IMR-90 (cell line): ENCODE measurements around the gene DYNC2H1. TPM values are rescaled to one million over a fixed set of nuclear protein-coding genes. Genes with fewer than 3 reads are reported as not detected.

Source experiments
- ATAC-seq: fragments of 200-7000 bp; cut with Tn5 transposase; 2 replicates; pipeline ENCODE4 v1.9.1; 2020; ENCODE audit warnings: low read depth, mild to moderate bottlenecking, moderate library complexity
- BruUV-seq: library from RNA; stranded (reverse); fragments of 400-500 nt; replicated peaks from 2 replicates; lab custom pipeline; 2021; lab: Mats Ljungman, UMichigan
- CTCF ChIA-PET: fragments of 300-600 bp; formaldehyde crosslinking; extraction: SDS; loops from one replicate; lab custom pipeline; 2021; ENCODE audit warnings: antibody characterized with exemption; lab: Yijun Ruan, JAX
- POLR2A ChIA-PET: fragments of 300-600 bp; sonication (Branson Sonifier 250); formaldehyde crosslinking; loops from one replicate; lab custom pipeline; 2022; ENCODE audit warnings: antibody characterized with exemption; ENCODE audit not compliant: unreplicated experiment; lab: Charles Lee
- DNase-seq: peaks from one replicate; pipeline ENCODE4 v3.0.0; 2013
- H2AFZ ChIP-seq: replicated peaks from 2 replicates; pipeline ENCODE3; 2013; ENCODE audit warnings: low read length, mild to moderate bottlenecking; ENCODE audit not compliant: poor library complexity
- H2AK5ac ChIP-seq: 2 replicates; pipeline ENCODE4 v1.6.1; 2013; ENCODE audit warnings: low read depth, low read length, inconsistent platforms
- H2AK9ac ChIP-seq: replicated peaks from 2 replicates; pipeline ENCODE3; 2013; ENCODE audit warnings: mild to moderate bottlenecking, low read depth, low read length, moderate library complexity; ENCODE audit not compliant: poor library complexity
- H2BK120ac ChIP-seq: 2 replicates; pipeline ENCODE4 v1.6.1; 2013; ENCODE audit warnings: low read depth, low read length, inconsistent platforms
- H2BK15ac ChIP-seq: 3 replicates; pipeline ENCODE4 v1.6.1; 2013; ENCODE audit warnings: low read depth, low read length, inconsistent platforms
- H2BK20ac ChIP-seq: 2 replicates; pipeline ENCODE4 v1.6.1; 2013; ENCODE audit warnings: low read depth, mild to moderate bottlenecking, inconsistent platforms, low read length, moderate library complexity
- H2BK5ac ChIP-seq: 2 replicates; pipeline ENCODE4 v1.6.1; 2013; ENCODE audit warnings: mild to moderate bottlenecking, low read depth, low read length, inconsistent platforms; ENCODE audit not compliant: poor library complexity, severe bottlenecking
- H3K14ac ChIP-seq: replicated peaks from 2 replicates; pipeline ENCODE4 v1.6.1; 2013; ENCODE audit warnings: low read depth, low read length, inconsistent platforms
- H3K18ac ChIP-seq: 2 replicates; pipeline ENCODE4 v1.6.1; 2013; ENCODE audit warnings: low read depth, low read length, control low read depth
- H3K23ac ChIP-seq: 2 replicates; pipeline ENCODE4 v1.6.1; 2013; ENCODE audit warnings: low read depth, low read length, inconsistent platforms
- H3K27ac ChIP-seq: 2 replicates; pipeline ENCODE4 v1.5.1; 2013; ENCODE audit warnings: mild to moderate bottlenecking, control low read depth, low read length; ENCODE audit not compliant: insufficient read depth
- H3K27me3 ChIP-seq: 2 replicates; pipeline ENCODE4 v1.6.1; 2013; ENCODE audit warnings: low read length; ENCODE audit not compliant: control insufficient read depth, insufficient read depth
- H3K36me3 ChIP-seq: 2 replicates; pipeline ENCODE4 v1.6.1; 2013; ENCODE audit warnings: low read length, mixed read lengths; ENCODE audit not compliant: control insufficient read depth, insufficient read depth
- H3K4ac ChIP-seq: 2 replicates; pipeline ENCODE4 v1.6.1; 2013; ENCODE audit warnings: low read depth, low read length, inconsistent platforms
- H3K4me1 ChIP-seq: 2 replicates; pipeline ENCODE4 v1.6.1; 2013; ENCODE audit warnings: low read length, mixed read lengths; ENCODE audit not compliant: control insufficient read depth, insufficient read depth
- H3K4me2 ChIP-seq: 2 replicates; pipeline ENCODE4 v1.6.1; 2013; ENCODE audit warnings: low read depth, mild to moderate bottlenecking, control low read depth, low read length, moderate library complexity
- H3K4me3 ChIP-seq: 2 replicates; pipeline ENCODE4 v1.5.1; 2013; ENCODE audit warnings: low read depth, mild to moderate bottlenecking, control low read depth, low read length, moderate library complexity; ENCODE audit not compliant: insufficient read depth
- H3K56ac ChIP-seq: 2 replicates; pipeline ENCODE4 v1.6.1; 2013; ENCODE audit warnings: low read length, inconsistent platforms; ENCODE audit not compliant: insufficient read depth; ENCODE audit errors: extremely low read depth
- H3K79me1 ChIP-seq, 2 experiments: 2 replicates each; pipeline ENCODE4 v1.6.1; 2013; ENCODE audit warnings: low read length in 2 of 2, inconsistent platforms in 1 of 2, low read depth in 1 of 2
- H3K9ac ChIP-seq: 2 replicates; pipeline ENCODE4 v1.6.1; 2013; ENCODE audit warnings: low read depth, low read length, control low read depth
- H3K9me1 ChIP-seq: 2 replicates; pipeline ENCODE4 v1.6.1; 2013; ENCODE audit warnings: low read length, inconsistent platforms; ENCODE audit not compliant: insufficient read depth
- H3K9me3 ChIP-seq: 2 replicates; pipeline ENCODE4 v1.6.1; 2013; ENCODE audit warnings: low read length; ENCODE audit not compliant: control insufficient read depth, insufficient read depth
- H4K20me1 ChIP-seq: 2 replicates; pipeline ENCODE4 v1.6.1; 2013; ENCODE audit warnings: low read length, inconsistent platforms; ENCODE audit not compliant: insufficient read depth
- H4K5ac ChIP-seq: 2 replicates; pipeline ENCODE4 v1.6.1; 2013; ENCODE audit warnings: mild to moderate bottlenecking, low read depth, low read length, control low read depth
- H4K8ac ChIP-seq, 2 experiments: 2 replicates each; pipeline ENCODE4 v1.6.1; 2013; ENCODE audit warnings: low read depth in 2 of 2, low read length in 2 of 2, control low read depth in 1 of 2, inconsistent platforms in 1 of 2
- H4K91ac ChIP-seq: 2 replicates; pipeline ENCODE4 v1.6.1; 2013; ENCODE audit warnings: low read depth, low read length, inconsistent platforms; ENCODE audit not compliant: insufficient read depth
- BHLHE40 ChIP-seq: fragments of 150-350 bp; IDR thresholded peaks from 2 replicates; pipeline ENCODE4 v1.6.1; 2016; ENCODE audit warnings: mild to moderate bottlenecking, low read depth, low read length
- CEBPB ChIP-seq: IDR thresholded peaks from 2 replicates; pipeline ENCODE4 v1.6.1; 2012; ENCODE audit warnings: low read depth, low read length, improper control_type of control experiment
- CHD1 ChIP-seq: IDR thresholded peaks from 2 replicates; pipeline ENCODE4 v1.6.1; 2012; ENCODE audit warnings: low read depth, low read length, improper control_type of control experiment
- FOS ChIP-seq: fragments of 150-350 bp; IDR thresholded peaks from 2 replicates; pipeline ENCODE4 v1.6.1; 2016; ENCODE audit warnings: low read depth, low read length
- MAFK ChIP-seq: IDR thresholded peaks from 2 replicates; pipeline ENCODE4 v1.6.1; 2012; ENCODE audit warnings: low read depth, low read length, improper control_type of control experiment
- MAZ ChIP-seq: IDR thresholded peaks from 2 replicates; pipeline ENCODE4 v1.6.1; 2012; ENCODE audit warnings: low read depth, mild to moderate bottlenecking, low read length, improper control_type of control experiment, moderate library complexity, borderline replicate concordance
- MXI1 ChIP-seq: IDR thresholded peaks from 2 replicates; pipeline ENCODE4 v1.6.1; 2012; ENCODE audit warnings: low read depth, mild to moderate bottlenecking, low read length, moderate library complexity, borderline replicate concordance
- NFE2L2 ChIP-seq: fragments of 150-350 bp; IDR thresholded peaks from 2 replicates; pipeline ENCODE4 v1.6.1; 2016; ENCODE audit warnings: low read depth, mild to moderate bottlenecking, low read length
- POLR2A ChIP-seq: IDR thresholded peaks from 2 replicates; pipeline ENCODE4 v1.6.1; 2012; ENCODE audit warnings: mild to moderate bottlenecking, low read depth, low read length
- RAD21 ChIP-seq: IDR thresholded peaks from 2 replicates; pipeline ENCODE4 v1.6.1; 2012; ENCODE audit warnings: low read length, improper control_type of control experiment
- RCOR1 ChIP-seq: IDR thresholded peaks from 2 replicates; pipeline ENCODE4 v1.6.1; 2012; ENCODE audit warnings: mild to moderate bottlenecking, low read length, improper control_type of control experiment; ENCODE audit not compliant: insufficient replicate concordance
- RFX5 ChIP-seq: IDR thresholded peaks from 2 replicates; pipeline ENCODE4 v1.8.0; 2012; ENCODE audit warnings: low read depth, mild to moderate bottlenecking, low read length, moderate library complexity
- SMC3 ChIP-seq: fragments of 150-350 bp; IDR thresholded peaks from 2 replicates; pipeline ENCODE4 v1.6.1; 2016; ENCODE audit warnings: low read depth, mild to moderate bottlenecking, antibody characterized with exemption, low read length, moderate library complexity
- WGBS, 2 experiments: methylation state at CpG; one replicate each; pipeline versions ENCODE4 v1.1.5 to v1.1.7; 2013; ENCODE audit warnings: missing lambda C conversion rate in 2 of 2; ENCODE audit not compliant: insufficient read length in 1 of 2; ENCODE audit errors: extremely low coverage in 2 of 2; 5-methylcytosine and 5-hydroxymethylcytosine counted together
- dilution Hi-C: fragments of 300-500 bp; cut with HindIII; formaldehyde crosslinking; loops from one replicate; pipeline ENCODE4 v1.14.3; 2018; ENCODE audit warnings: low sequenced_read_pairs; ENCODE audit not compliant: unreplicated experiment
- in situ Hi-C: fragments of 300-500 bp; cut with MboI; formaldehyde crosslinking; loops from 3 replicates; pipeline ENCODE4 v1.14.3; 2019; ENCODE audit warnings: low sequenced_read_pairs, inconsistent platforms, mixed read lengths
- intact Hi-C: fragments of 100-400 bp; cut with micrococcal nuclease; formaldehyde crosslinking; loops from 2 replicates; pipeline ENCODE4 v1.10.0; 2022
- polyA plus RNA-seq, 3 experiments: library from polyadenylated mRNA; depleted of rRNA; stranded (reverse); fragments of >200 nt; gene quantifications; 2 replicates each; pipeline ENCODE4 v1.2.3, GENCODE V29; 2012; ENCODE audit warnings: low replicate concordance in 1 of 3
- total RNA-seq: library from RNA; depleted of rRNA; stranded (reverse); fragments of >200 nt; gene quantifications from 2 replicates; pipeline ENCODE4 v1.2.3, GENCODE V29; 2012
- TF ChIP-seq, protein P1 (sequence below): fragments of 150-350 bp; IDR thresholded peaks from 2 replicates; pipeline ENCODE4 v1.6.1; 2017; ENCODE audit warnings: mild to moderate bottlenecking, antibody characterized with exemption, low read length, low read depth
- TF ChIP-seq, protein P2 (sequence below): conservative IDR thresholded peaks from 2 replicates; pipeline ENCODE4 v1.5.1; 2012; ENCODE audit warnings: mild to moderate bottlenecking, low read depth, low read length, improper control_type of control experiment
- TF ChIP-seq, protein P3 (sequence below): fragments of 150-350 bp; IDR thresholded peaks from 2 replicates; pipeline ENCODE4 v1.6.1; 2016; ENCODE audit warnings: low read depth, mild to moderate bottlenecking, low read length, moderate library complexity, borderline replicate concordance

DYNC2H1 gene
- total and polyA plus RNA-seq, 2 of the 4 experiments (the other 2 are of a cell fraction): 5.7 to 21.0 TPM

DNA sequence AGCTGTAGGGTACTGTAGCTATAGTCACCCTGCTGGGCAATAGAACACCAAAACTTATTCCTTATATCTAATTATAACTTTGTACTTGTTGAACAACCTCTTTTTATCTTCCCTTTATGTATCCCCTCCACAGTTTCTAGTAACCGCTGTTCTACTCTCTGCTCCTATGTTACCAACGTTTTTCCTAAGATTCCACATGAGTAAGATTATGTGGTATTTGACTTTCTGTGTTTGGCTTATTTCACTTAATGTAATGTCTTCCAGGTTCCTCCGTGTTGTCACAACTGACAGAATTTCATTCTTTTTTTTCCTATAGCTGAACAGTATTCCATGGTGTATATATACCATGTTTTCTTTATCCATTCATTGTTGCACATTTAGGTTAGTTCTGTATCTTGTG is 258.4 kb downstream of the DYNC2H1 start:
- Histone ChIP-seq H2AK9ac (no peak overlapping the region), H3K9ac (no peak overlapping the region), H2BK20ac (no peak overlapping the region), H3K4ac (no peak overlapping the region), H3K9me1 (peaks cover 3% of the 10 kb centered on the region; the same call in 1 of the 2 replicates), H3K23ac (no peak overlapping the region), H3K79me1 (no peaks in the 10 kb centered on the region), H3K36me3 (peaks cover 4% of the 10 kb centered on the region; the same call in 1 of the 2 replicates), H2BK120ac (no peak overlapping the region), H4K5ac (no peak overlapping the region), H4K20me1 (no peaks in the 10 kb centered on the region), H4K8ac (no peak overlapping the region), H4K91ac (no peak overlapping the region), H3K4me3 (no peak overlapping the region), H3K9me3 (peaks cover 2% of the 10 kb centered on the region; the same call in 1 of the 2 replicates), H3K14ac (no peak overlapping the region), H3K4me1 (peaks cover 3% of the 10 kb centered on the region), H3K27ac (no peak overlapping the region), H2BK5ac (no peak overlapping the region), H2AK5ac (no peak overlapping the region), H3K56ac (no peak overlapping the region), H3K27me3 (no peaks in the 10 kb centered on the region), H2AFZ (no peak overlapping the region), H3K4me2 (no peak overlapping the region), H2BK15ac (no peak overlapping the region), H3K18ac (no peak overlapping the region)
- ATAC-seq (no peak), DNase-seq (no peak)
- ChIA-PET POLR2A (no interaction called here), CTCF (interaction anchor here (0.9 to 1.3 kb wide), 2 partner anchors 11 to 28 kb away, joined by 3 to 6 read pairs; no protein-coding TSS in a partner anchor)
- TF ChIP-seq FOS (no peak), RFX5 (no peak), MAFK (no peak), POLR2A (no peak), RCOR1 (no peak), NFE2L2 (no peak), BHLHE40 (no peak), CEBPB (no peak), SMC3 (no peak), RAD21 (no peak), MAZ (no peak), CHD1 (no peak), MXI1 (no peak)
- TF ChIP-seq, protein P1, sequence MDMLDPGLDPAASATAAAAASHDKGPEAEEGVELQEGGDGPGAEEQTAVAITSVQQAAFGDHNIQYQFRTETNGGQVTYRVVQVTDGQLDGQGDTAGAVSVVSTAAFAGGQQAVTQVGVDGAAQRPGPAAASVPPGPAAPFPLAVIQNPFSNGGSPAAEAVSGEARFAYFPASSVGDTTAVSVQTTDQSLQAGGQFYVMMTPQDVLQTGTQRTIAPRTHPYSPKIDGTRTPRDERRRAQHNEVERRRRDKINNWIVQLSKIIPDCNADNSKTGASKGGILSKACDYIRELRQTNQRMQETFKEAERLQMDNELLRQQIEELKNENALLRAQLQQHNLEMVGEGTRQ: no peak
- TF ChIP-seq, protein P2, sequence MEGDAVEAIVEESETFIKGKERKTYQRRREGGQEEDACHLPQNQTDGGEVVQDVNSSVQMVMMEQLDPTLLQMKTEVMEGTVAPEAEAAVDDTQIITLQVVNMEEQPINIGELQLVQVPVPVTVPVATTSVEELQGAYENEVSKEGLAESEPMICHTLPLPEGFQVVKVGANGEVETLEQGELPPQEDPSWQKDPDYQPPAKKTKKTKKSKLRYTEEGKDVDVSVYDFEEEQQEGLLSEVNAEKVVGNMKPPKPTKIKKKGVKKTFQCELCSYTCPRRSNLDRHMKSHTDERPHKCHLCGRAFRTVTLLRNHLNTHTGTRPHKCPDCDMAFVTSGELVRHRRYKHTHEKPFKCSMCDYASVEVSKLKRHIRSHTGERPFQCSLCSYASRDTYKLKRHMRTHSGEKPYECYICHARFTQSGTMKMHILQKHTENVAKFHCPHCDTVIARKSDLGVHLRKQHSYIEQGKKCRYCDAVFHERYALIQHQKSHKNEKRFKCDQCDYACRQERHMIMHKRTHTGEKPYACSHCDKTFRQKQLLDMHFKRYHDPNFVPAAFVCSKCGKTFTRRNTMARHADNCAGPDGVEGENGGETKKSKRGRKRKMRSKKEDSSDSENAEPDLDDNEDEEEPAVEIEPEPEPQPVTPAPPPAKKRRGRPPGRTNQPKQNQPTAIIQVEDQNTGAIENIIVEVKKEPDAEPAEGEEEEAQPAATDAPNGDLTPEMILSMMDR: no peak
- TF ChIP-seq, protein P3, sequence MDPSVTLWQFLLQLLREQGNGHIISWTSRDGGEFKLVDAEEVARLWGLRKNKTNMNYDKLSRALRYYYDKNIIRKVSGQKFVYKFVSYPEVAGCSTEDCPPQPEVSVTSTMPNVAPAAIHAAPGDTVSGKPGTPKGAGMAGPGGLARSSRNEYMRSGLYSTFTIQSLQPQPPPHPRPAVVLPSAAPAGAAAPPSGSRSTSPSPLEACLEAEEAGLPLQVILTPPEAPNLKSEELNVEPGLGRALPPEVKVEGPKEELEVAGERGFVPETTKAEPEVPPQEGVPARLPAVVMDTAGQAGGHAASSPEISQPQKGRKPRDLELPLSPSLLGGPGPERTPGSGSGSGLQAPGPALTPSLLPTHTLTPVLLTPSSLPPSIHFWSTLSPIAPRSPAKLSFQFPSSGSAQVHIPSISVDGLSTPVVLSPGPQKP: no peak
- BruUV-seq: no TSS peak
- intact Hi-C loops (no loop called here), dilution Hi-C loops (no loop called here), in situ Hi-C loops (no loop called here)
- WGBS, 2 experiments: no CpG with 5 or more reads among the region's 3 CpGs
